GM18858 (cell line): ENCODE measurements around the gene MED13.

Experiments used
- ATAC-seq: cut with Tn5 transposase; IDR thresholded peaks from one replicate; pipeline ENCODE4 v1.9.1; 2021; ENCODE audit not compliant: unreplicated experiment

The MED13 gene, protein sequence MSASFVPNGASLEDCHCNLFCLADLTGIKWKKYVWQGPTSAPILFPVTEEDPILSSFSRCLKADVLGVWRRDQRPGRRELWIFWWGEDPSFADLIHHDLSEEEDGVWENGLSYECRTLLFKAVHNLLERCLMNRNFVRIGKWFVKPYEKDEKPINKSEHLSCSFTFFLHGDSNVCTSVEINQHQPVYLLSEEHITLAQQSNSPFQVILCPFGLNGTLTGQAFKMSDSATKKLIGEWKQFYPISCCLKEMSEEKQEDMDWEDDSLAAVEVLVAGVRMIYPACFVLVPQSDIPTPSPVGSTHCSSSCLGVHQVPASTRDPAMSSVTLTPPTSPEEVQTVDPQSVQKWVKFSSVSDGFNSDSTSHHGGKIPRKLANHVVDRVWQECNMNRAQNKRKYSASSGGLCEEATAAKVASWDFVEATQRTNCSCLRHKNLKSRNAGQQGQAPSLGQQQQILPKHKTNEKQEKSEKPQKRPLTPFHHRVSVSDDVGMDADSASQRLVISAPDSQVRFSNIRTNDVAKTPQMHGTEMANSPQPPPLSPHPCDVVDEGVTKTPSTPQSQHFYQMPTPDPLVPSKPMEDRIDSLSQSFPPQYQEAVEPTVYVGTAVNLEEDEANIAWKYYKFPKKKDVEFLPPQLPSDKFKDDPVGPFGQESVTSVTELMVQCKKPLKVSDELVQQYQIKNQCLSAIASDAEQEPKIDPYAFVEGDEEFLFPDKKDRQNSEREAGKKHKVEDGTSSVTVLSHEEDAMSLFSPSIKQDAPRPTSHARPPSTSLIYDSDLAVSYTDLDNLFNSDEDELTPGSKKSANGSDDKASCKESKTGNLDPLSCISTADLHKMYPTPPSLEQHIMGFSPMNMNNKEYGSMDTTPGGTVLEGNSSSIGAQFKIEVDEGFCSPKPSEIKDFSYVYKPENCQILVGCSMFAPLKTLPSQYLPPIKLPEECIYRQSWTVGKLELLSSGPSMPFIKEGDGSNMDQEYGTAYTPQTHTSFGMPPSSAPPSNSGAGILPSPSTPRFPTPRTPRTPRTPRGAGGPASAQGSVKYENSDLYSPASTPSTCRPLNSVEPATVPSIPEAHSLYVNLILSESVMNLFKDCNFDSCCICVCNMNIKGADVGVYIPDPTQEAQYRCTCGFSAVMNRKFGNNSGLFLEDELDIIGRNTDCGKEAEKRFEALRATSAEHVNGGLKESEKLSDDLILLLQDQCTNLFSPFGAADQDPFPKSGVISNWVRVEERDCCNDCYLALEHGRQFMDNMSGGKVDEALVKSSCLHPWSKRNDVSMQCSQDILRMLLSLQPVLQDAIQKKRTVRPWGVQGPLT (N-terminal part only)

DNA sequence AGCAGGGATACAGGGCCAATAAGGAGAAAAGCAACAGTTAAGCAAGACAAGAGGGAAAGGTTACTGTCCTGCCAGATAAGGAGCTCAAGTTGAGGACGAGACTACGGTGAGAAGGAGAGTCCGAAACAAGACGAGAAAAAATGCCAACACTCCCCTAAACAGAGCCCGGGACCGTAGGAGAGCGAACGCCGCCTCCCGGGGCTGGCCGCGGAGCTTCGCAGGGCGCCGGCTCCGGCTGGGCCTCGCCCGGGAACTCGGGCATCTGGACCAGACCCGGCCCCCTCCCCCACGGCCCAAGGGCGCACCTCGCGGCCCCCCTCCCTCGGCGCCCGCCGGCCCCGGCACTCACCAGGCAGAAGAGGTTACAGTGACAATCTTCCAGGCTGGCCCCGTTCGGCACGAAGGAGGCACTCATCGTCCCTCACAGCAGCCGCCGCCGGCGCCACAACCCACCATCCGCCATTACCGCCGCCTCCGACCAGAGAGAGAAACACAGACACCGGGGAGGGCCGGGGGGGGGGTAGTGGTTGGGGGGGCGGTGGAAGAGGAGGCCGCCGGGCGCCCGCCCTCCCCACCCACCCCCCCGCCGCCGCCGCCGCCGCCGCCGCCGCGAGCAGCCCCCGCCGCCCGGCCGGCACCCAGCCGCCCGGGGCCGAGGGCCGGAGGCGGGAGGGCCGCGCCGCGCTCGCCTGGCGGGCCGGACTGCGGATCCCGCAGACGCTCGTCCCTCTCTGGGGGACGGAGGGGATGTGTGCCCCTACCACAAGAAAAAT is at the start of gene MED13:
Gene MED13, minus strand, starts transcription at position 488 of the 773 bp plus-strand sequence. Its CDS starts 73 bp downstream, at position 415.
- ATAC-seq: no peak

GRCh38 chr17:62112229-62112628 is 47.2 kb upstream of the MED13 start:
- ATAC-seq: no peak

GRCh38 chr17:62111562-62112171 is 46.6 kb upstream of the MED13 start:
- ATAC-seq: no peak

DNA sequence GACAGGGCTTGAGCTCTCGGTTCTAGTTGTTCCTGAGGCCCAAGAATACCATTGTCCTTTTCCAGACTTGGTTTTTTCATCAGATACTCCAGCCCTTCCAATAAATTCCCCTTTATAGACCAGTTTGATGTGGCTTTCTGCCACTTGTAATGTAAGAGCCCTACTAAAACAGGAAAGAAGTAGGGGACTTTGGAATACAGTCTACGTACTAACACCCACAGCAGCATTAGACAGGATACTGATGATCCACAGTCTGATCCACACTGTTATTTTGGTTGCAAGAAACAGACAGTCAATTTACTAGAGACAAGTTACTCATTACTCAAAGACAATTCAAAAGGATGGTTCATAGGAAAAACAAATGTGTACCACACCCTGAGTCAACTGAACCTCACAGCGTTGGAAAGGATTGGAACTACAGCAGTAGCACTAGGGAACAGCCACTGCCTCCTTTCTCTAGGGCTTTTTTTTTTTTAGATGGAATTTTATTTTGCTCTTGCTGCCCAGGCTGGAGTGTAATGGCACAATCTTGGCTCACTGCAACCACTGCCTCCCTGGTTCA is 45.9 kb upstream of the MED13 start:
- no peak for ATAC-seq

DNA sequence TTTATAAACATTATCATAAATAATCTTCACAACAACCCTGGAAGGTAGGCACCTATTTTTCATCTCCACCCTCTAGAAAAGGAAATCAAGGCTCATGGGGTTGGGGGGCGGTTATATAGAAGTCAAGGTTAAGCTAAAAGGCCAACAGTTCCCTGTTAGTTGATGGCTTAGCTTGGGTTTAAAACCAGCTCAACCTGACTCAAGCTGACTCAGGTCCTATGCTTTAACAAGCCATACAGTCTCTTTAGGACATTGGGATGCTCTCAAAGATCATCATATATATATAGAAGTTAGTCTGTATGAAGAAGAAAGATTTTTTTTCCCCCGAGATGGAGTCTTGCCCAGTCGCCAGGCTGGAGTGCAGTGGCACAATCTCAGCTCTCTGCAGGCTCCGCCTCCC is 44.8 kb upstream of the MED13 start:
- no peak for ATAC-seq

DNA sequence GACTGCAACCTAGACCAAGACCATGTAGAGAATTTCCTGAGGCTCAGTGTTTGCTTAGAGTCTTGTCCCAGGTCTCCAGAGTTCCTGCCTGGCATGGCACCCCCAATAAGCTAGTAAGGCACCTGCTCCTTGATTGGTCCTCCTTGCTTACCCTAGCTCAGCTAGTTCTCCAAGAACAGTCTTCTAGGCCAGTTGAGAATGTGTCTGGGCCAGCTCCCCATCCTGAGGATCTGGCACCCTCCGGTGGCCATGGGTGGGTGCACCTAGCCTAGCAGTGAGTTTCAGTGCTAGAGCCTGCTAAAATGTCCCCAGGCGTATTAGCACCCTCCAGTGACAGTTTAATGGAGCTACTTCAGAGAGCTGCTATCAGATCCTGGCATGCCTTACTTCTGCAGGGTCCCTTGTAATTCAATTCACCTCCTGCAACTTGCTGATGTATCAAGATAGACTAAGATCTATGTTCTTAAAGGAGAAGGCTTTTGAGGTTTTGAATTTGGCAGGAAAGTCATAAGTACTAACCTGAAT is 44.4 kb upstream of the MED13 start:
- peak; percentile 98 for ATAC-seq

DNA sequence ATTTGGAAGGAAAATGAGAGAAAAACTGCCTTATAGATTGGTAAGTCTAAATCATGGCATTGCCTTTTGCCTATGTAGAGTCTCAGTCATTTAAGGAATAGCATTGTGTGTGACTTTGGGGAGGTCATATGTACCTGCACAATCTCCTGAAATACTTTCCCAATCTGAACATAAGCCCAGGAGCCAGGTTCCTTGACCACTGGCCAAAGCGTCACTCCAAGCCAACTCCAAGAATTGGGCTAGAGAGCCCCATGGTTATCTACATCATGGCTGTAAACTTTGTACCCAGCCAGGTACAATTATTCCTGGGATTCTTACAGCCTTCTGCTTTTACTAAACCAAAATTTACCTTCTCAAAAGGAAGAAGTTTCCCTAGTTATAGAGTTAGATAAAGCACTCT is 40.8 kb upstream of the MED13 start:
- no peak for ATAC-seq

- no peak for ATAC-seq
Observed at GRCh38 chr17:62105357-62105756, 40.3 kb upstream of the MED13 start.

DNA sequence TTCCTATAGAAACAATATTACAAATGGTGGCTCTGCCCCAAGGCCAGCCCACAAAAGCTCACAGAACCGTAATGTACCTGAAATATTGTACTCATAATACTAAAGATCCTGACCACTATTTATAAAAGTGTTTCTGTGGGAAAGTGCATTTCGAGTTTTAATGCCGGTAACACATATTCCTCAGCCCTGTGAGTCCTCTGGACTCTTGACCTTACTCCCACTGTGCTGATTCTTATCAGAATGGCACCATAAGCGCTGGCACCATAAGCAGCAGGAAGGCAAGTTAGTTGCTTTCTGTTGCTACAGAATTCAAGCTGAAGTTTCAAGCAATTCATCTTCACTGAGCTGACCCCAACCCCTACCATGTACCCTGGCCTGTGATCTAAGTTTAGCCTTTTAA is 36.4 kb upstream of the MED13 start:
- ATAC-seq: no peak

DNA sequence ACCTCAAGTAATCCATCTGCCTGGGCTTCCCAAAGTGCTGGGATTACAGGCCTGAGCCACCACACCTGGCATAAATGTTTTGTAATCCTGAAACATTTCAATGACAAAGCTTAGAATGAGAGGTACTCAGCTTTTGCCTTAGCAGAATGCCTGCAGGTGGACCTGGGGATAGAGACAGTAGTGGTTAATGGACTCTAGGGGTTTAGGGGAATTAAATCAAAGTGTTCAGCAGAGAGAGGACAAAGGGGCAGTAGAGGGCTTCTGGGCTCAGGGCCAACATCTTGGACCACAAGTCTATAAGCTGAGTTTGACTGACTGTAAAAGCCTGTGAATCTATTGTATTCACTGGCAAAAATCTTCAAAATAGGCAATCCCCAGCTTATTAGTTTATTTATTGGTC is 36.0 kb upstream of the MED13 start:
- ATAC-seq: no peak

- no peak for ATAC-seq
Observed at GRCh38 chr17:62100055-62100454, 35.0 kb upstream of the MED13 start.

DNA sequence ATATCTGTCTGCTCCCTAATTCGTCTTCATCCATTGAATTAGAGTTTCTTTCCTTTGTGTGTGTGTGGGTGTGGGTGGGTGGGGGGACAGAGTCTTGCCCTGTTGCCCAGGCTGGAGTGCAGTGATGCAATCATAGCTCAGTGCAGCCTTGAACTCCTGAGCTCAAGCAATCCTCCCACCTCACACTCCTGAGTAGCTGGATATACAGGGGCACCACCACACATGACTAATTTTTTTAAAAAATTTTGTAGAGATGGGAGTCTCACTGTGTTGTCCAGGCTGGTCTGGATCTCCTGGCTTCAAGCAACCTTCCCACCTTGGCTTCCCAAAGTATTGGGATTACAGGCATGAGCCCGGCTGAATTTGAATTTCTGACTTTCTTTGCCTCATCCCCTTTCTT is 34.5 kb upstream of the MED13 start:
- no peak for ATAC-seq

GRCh38 chr17:62098623-62099231 is 33.6 kb upstream of the MED13 start:
- peak; percentile 86 for ATAC-seq

- no peak for ATAC-seq
Observed at GRCh38 chr17:62096401-62096670, 31.3 kb upstream of the MED13 start.

DNA sequence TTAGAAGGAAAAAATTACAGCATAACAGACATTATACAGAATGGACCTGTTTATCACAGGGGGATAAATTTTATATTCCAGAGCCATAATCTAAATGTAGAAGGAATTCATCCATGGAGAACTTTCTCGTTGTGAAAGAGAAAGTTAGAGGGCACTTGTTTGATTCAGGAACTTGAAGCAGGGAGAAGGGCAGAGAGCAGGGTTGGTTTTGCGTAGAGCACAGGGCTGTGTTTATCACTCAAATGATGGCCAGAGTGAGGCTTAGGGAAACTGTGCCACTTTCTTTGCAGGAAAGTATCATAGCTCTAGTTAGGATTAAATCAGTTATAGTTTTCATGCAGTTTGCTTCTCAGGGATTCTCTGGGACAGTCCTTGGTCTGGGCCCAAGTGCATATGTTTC is 29.1 kb upstream of the MED13 start:
- no peak for ATAC-seq

GRCh38 chr17:62093188-62094155 is 28.4 kb upstream of the MED13 start:
- peak; percentile 96 for ATAC-seq

- no peak for ATAC-seq
Observed at GRCh38 chr17:62092784-62093183, 27.7 kb upstream of the MED13 start.

DNA sequence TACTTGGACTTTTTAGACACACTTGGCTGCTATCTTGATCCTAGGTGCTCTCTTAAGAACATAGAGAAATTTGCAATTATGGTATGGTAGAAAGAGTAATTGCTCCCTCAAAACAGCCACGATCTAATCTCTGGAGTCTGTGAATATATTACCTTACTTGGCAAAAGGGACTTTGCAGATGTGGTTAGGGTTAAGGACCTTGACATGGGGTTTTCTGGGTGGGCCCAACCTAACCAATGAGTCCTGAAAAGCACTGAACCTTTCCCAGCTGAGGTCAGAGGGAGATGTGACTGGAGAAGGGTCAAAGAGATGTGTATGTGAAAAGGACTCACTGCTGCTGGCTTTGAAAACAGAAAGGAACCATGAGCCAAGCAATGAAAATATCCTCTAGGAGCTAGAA is 26.7 kb upstream of the MED13 start:
- no peak for ATAC-seq
